Omental fat pad (tissue), 4 donors: ENCODE measurements around the gene COQ7. TPM values are rescaled to one million over a fixed set of nuclear protein-coding genes. Genes with fewer than 3 reads are reported as not detected.

Experiments
- ATAC-seq: fragments of 150-250 bp; one replicate; pipeline ENCODE4 v1.9.1; 2016; ENCODE audit warnings: mild to moderate bottlenecking, moderate library complexity; ENCODE audit not compliant: low FRiP score
- DNase-seq: peaks from one replicate; pipeline ENCODE4 v3.0.0-alpha.2; 2019; ENCODE audit warnings: low spot score
- total RNA-seq, 4 donors: library from RNA; depleted of rRNA; stranded (reverse); fragments of >200 nt; gene quantifications; one replicate each; pipeline ENCODE4 v1.1.0, GENCODE V29; 2016
- TF ChIP-seq, protein P1 (sequence below), 3 donors: fragments of 450-650 bp; IDR thresholded peaks; one replicate each; pipeline ENCODE4 v1.5.1; 2016 to 2017; ENCODE audit warnings: antibody characterized with exemption in 3 of 3, mild to moderate bottlenecking in 3 of 3, moderate library complexity in 2 of 3

COQ7 gene
- total RNA-seq, 4 donors from 2014 or later, result 11.0 to 17.4 (median 11.9) TPM

- ATAC-seq (no peak), DNase-seq (no peak)
- TF ChIP-seq, protein P1, sequence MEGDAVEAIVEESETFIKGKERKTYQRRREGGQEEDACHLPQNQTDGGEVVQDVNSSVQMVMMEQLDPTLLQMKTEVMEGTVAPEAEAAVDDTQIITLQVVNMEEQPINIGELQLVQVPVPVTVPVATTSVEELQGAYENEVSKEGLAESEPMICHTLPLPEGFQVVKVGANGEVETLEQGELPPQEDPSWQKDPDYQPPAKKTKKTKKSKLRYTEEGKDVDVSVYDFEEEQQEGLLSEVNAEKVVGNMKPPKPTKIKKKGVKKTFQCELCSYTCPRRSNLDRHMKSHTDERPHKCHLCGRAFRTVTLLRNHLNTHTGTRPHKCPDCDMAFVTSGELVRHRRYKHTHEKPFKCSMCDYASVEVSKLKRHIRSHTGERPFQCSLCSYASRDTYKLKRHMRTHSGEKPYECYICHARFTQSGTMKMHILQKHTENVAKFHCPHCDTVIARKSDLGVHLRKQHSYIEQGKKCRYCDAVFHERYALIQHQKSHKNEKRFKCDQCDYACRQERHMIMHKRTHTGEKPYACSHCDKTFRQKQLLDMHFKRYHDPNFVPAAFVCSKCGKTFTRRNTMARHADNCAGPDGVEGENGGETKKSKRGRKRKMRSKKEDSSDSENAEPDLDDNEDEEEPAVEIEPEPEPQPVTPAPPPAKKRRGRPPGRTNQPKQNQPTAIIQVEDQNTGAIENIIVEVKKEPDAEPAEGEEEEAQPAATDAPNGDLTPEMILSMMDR (IDR thresholded peaks at IDR 0.05), result no peak
Observed at GRCh38 chr16:19104607-19105006, 37.2 kb downstream of the COQ7 start.

DNA sequence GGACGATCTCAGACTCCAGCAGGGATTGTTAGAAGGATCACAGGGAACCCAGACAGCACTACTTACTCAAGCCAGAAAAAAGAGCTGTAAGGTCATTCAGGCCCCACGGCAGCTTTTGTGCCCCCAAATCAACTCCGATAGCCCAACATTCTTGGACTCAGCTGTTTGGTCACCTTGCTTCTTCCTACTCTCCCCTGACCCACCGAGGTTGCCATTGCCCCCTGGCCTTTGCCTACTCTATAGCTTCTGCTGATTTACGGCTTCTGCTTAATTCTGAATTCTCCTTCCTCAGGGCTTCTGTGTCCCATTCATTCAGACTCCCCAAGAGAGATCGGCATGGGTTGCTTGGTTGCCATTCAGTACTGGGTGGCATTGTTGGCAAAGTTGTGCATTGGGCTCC is 37.7 kb downstream of the COQ7 start:
- TF ChIP-seq, protein P1 (IDR thresholded peaks at IDR 0.05), result no peak
- DNase-seq (no peak), ATAC-seq (no peak)

GRCh38 chr16:19105891-19106624 is 38.6 kb downstream of the COQ7 start:
- TF ChIP-seq, protein P1 (IDR thresholded peaks at IDR 0.05), result no peak
- DNase-seq (no peak), ATAC-seq (no peak)

- ATAC-seq (no peak), DNase-seq (no peak)
- TF ChIP-seq, protein P1 (IDR thresholded peaks at IDR 0.05), result no peak
Observed at GRCh38 chr16:19106625-19107020, 39.2 kb downstream of the COQ7 start.

DNA sequence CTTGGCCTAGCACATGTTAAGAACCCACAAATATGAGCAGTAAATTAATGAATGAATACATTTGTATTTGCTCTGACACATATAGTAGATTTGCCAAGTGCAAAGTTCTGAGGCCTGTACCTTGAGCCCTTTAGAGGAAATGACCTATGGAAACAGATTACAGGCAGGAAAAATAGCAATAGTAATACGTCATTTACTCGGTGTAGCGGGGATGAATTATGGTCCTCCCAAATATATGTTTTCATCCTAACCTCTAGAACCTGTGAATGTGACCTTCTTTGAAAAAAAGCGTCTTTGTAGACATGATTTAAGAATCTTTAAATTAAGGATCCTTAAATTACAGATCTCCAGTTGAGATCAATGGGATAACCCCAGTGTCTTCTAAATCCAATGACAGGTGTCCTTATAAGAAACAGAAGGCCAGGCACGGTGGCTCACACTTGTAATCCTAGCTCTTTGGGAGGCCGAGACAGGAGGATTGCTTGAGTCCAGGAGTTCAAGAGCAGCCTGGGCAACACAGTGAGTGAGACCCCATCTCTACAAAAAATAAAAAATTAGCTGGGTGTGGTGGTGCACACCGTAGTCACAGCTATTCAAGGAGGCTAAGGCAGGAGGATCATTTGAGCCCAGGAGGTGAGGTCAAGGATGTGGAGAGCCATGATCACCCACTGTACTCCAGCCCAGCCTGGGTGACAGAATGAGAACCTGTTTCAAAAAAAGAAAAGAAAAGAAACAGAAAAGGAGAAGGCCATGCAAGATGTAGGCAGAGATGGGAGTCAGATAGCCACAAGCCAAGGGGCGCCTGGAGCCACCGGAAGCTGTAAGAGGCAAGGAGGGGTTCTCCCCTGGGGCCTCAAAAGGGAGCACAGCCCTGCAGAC is 41.2 kb downstream of the COQ7 start:
- DNase-seq (no peak), ATAC-seq (no peak)
- TF ChIP-seq, protein P1 (IDR thresholded peaks at IDR 0.05), result no peak

DNA sequence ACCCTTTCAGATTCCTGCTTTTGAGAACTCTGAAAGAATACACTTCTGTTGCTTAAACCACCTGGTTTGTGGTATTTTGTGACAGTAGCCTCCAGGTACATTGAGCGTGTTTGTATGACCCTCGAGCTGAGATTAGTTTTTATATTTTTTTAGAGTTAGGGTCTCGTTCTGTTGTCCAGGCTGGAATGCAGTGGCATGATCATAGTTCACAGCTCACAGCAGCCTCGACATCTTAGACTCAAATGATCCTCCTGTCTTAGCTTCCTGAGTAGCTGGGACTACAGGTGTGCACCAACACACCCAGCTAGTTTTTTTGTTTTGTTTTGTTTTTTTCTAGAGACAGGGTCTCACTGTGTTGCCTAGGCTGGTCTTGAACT is 41.9 kb downstream of the COQ7 start:
- TF ChIP-seq, protein P1 (IDR thresholded peaks at IDR 0.05), result no peak
- no peak for DNase-seq

More for the DNA sequence above, 41.9 kb downstream of the COQ7 start:
- ATAC-seq, result no peak
